DMS79 treated with DMSO at 0.1 percent for 48 hours (cell line): ENCODE data around the gene SEZ6L2.
A peak's percentile ranks its signal among the peaks of the same experiment; 100 is the strongest.
"Not testable (repeated sequence)": the region's sequence is repeated elsewhere in the genome, so short reads cannot be mapped to it uniquely, and the experiment has no call there.

Source experiments
- DNase-seq: peaks from one replicate; lab custom pipeline; 2025; lab: John Stamatoyannopoulos, UW

SEZ6L2 gene

GRCh38 chr16:29910819-29911675 lies 11.7 kb upstream of the SEZ6L2 start:
- DNase-seq = no peak

DNA sequence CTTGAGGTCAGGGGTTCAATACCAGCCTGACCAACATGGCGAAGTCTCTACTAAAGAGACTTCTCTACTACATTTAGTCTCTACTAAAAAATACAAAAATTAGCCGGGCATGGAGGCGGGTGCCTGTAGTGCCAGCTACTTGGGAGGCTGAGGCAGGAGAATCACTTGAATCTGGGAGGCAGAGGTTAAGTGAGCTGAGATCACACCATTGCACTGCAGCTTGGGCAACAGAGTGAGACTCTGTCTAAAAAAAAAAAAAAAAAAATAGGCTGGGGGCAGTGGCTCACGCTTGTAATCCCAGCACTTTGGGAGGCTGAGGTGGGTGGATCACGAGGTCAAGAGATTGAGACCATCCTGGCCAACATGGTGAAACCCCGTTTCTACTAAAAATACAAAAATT lies 10.5 kb upstream of the SEZ6L2 start:
- DNase-seq = not testable (repeated sequence)

GRCh38 chr16:29909391-29909790 lies 10.0 kb upstream of the SEZ6L2 start:
- DNase-seq = no peak

GRCh38 chr16:29908719-29909220 lies 9.4 kb upstream of the SEZ6L2 start:
- no peak for DNase-seq

- no peak for DNase-seq
Observed at GRCh38 chr16:29907973-29908372, 8.6 kb upstream of the SEZ6L2 start.

GRCh38 chr16:29906520-29907244 lies 7.3 kb upstream of the SEZ6L2 start:
- no peak for DNase-seq

- DNase-seq = no peak
Observed at GRCh38 chr16:29905668-29906067, 6.3 kb upstream of the SEZ6L2 start.

GRCh38 chr16:29904947-29905346 lies 5.6 kb upstream of the SEZ6L2 start:
- DNase-seq = no peak

DNA sequence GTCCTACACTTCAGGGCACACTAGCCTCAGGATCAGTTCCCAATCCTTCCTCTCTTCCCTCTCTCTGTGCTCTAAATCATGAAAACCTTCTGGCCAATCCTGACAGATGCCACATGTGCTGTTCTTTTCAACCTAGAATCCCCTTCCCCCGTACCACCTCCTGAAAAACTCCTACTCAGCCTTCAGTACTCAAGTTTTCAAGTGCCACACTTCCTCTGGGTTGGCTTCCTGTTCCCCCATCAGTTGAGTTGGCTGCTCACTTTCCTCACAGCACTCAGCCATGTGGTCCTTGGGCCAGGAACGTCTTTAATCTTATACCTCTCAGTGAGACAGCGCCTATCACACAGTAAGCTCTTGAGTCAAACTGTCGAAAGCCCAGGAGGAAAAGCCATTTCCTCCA lies 4.2 kb upstream of the SEZ6L2 start:
- no peak for DNase-seq

- no peak for DNase-seq
Observed at GRCh38 chr16:29901607-29901945, 2.2 kb upstream of the SEZ6L2 start.

DNA sequence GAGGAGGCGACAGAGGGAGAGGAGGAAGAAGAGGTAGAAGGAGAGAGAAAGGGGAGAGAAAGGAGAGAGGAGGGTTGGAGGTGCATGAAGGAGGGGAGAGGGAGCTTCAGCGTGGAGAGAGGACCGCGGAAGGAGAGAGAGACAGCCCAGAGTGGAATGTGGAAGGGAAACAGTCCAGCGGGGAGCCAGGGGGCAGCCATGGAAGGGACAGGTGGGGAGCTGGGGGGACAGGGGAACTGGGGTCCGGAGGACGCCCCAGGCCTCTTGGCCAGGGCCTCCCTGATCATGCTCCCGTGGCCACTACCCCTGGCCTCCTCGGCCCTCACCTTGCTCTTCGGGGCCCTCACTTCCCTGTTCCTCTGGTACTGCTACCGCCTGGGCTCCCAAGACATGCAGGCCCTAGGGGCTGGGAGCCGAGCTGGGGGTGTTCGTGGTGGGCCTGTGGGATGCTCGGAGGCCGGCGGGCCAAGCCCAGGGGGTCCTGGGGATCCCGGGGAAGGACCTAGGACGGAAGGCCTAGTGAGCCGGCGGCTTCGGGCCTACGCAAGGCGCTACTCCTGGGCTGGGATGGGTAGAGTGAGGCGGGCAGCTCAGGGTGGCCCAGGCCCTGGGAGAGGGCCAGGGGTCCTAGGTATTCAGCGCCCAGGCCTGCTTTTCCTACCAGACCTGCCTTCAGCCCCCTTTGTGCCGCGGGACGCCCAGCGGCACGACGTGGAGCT lies 1.7 kb upstream of the SEZ6L2 start:
- DNase-seq = no peak

DNA sequence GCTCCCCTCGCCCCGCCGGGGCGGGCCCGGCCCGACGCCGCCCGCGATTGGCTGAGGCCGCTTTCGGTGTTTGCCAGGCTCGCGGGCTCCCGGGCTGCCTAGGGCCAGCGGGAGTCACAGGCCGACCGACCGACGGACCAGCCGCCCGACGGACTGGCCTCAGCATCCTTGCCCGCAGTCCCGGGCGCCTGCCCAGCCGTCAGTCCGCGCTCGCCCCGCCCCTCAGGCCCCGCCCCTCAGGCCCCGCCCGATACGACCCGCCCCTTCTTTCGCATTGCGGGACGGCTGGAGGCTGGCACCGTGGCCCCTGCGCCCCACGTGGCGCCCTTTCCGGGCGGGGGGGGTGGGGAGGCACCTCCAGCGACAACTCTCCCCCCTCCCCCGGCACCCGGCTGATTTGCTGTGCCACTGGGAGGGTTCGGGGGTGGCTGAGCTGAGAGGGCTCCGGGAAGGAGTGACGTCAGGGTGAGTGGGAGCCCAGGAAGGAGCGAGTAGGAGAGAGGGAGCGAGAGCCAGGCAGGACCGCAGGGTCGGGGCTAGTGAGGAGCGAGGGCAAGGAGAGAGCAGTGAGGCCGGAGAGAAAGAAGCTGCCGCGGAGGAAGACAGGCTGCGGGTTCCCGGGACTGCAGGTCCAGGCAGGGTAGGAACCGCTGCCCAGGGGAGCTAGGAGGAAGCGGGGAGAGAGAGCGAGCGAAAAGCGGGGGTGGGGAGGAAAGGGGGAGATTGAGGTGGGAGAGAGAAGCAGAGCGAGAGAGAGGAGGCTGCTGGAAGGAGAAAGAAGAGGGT lies 945 bp upstream of the SEZ6L2 start, which contains the start of gene ASPHD1:
Gene ASPHD1, plus strand, starts transcription at position 387 of the 786 bp plus-strand sequence. CDS start 484 bp downstream, outside the sequence.
- DNase-seq = peak; percentile 86

DNA sequence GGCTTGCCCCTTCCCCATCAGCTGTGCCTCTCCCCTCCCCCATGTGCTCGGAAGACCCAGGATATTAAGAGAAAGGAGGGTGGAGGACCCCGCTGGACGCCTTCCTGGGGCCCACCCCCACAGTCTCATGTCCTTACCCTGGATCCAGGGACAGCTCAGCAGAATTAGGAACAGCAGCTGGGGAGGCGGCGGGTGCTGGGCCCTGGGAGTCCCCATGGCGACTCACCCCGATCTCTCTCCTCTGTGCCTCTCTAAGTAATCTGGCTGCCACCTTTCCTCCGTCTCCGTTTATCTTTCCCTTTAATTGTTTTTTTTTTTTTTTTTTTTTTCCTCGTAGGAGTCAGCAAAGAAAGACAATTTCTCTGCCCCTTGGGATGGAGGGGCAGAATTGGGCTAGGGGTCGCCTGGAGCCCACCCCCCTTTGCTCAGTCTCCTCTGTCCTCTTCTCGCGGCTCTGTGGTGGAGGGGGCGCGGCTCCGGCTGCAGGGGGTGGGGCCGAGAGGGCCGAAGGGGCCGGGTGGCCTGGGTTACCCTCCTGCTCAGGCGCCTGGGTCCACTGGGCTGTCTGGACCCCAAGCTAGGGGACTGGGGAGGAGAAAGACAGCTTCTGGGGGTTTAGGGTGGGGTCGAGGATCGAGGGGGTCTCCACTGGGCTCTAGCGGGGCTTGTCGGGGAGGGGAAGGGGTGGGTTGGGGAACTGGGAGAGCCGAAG lies 390 bp downstream of the SEZ6L2 start:
- peak; percentile 76 for DNase-seq

- DNase-seq = no peak
Observed at GRCh38 chr16:29898135-29898803, 1.1 kb downstream of the SEZ6L2 start.

- no peak for DNase-seq
Observed at GRCh38 chr16:29897333-29897732, 2.0 kb downstream of the SEZ6L2 start.

- DNase-seq = no peak
Observed at GRCh38 chr16:29896841-29897240, 2.5 kb downstream of the SEZ6L2 start.

DNA sequence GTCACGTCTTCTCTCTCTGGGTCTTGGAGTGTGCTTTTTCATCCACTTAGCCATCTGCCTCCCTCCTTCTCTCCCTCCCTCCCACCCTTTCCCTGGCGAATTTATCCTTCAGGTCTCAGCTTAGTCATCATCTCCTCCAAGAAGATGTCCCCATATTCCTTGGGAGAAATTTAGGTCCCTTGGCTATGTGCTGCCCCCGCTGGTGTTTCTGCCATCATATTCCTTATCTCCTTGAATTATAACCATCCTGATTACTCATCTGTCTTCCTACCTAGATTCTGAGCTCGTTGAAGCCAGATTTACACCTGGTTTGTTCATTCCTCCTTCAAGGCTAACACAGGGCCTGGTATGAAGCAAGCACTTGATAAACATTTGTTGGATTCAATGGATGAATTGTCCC lies 5.0 kb downstream of the SEZ6L2 start:
- DNase-seq = no peak

GRCh38 chr16:29893553-29893952 lies 5.8 kb downstream of the SEZ6L2 start:
- no peak for DNase-seq

DNA sequence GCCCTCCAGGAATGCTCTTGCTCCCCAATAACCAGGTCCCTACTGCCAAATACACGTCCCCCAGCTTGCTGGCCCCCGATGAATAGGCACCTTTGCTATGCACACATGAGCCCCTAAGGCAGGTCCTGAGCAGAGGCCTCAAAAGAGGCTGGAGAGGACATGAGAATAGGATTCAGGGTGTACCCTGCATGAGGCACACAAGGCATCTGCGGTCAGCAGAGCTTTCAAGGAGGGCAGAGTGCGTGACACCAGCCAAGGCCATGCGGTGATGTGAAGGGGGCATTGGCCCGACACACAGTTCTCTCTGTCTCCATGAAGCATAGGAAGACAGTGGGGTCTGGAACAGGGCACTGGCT lies 6.9 kb downstream of the SEZ6L2 start:
- no peak for DNase-seq
